HG03025 (cell line): Measurements from ENCODE around the gene KCNE5.
"Not testable (repeated sequence)": the region's sequence is repeated elsewhere in the genome, so short reads cannot be mapped to it uniquely, and the experiment has no call there.

ENCODE experiments used
- ATAC-seq: cut with Tn5 transposase; IDR thresholded peaks from one replicate; pipeline ENCODE4 v1.9.1; 2021; ENCODE audit warnings: mild to moderate bottlenecking, moderate library complexity; ENCODE audit not compliant: unreplicated experiment, low FRiP score

Gene KCNE5

GRCh38 chrX:109619771-109620170 is 5.2 kb downstream of the KCNE5 start:
- no peak for ATAC-seq

GRCh38 chrX:109614951-109615350 is 10.0 kb downstream of the KCNE5 start:
- no peak for ATAC-seq

- no peak for ATAC-seq
These were observed 23.5 kb downstream of the KCNE5 start for GRCh38 chrX:109601486-109601885.

- no peak for ATAC-seq
These were observed 24.7 kb downstream of the KCNE5 start for GRCh38 chrX:109600237-109600651.

GRCh38 chrX:109596015-109596414 is 29.0 kb downstream of the KCNE5 start:
- ATAC-seq: no peak

GRCh38 chrX:109590176-109590575 is 34.8 kb downstream of the KCNE5 start:
- ATAC-seq: no peak

- ATAC-seq: no peak
These were observed 39.5 kb downstream of the KCNE5 start for GRCh38 chrX:109585488-109585887.

GRCh38 chrX:109578916-109579315 is 46.1 kb downstream of the KCNE5 start:
- ATAC-seq: no peak

GRCh38 chrX:109577055-109577454 is 47.9 kb downstream of the KCNE5 start:
- ATAC-seq: no peak

- not testable (repeated sequence) for ATAC-seq
These were observed 48.9 kb downstream of the KCNE5 start for GRCh38 chrX:109576083-109576482.
